Glomerular visceral epithelial cell (primary cell): Measurements from ENCODE around the gene HOXA13.

Experiments used
- DNase-seq: peaks from one replicate; pipeline ENCODE4 v3.0.0-alpha.2; 2016; ENCODE audit errors: extremely low spot score

The HOXA13 gene

DNA sequence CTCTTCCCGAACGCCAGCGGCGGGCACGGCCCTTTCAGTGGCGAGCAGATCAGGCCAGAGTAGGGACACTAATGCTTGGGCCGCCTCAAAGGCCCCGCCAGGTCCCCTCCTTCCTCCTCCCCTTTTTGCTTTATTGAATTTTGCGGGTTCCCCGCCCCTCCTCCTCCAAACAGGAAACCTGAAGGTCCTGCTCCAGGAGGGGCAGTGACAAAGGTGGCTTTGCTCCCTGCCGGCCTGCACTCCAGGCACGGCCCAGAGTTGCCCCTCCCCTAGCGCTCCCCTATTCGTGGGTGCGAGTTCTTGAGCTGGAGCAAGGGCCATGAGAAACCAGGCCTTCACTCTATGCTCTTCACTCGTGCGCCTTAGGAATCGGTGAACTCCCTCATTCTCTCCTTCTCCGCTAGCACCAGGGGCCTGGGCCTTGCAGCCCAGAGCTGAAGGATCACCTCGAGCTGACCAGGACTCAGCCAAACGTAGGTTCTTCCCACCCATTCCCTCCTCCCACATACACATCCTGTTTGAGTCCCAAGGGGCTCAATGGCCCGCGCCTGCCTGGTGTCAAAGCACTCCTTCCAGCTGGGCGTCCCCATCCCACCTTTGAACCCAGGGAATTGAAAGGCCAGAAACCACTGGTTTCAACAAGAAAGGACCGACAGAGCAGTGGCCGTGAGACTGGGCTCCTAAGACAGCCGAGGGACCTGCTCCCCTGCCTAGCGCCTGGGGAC lies 51.7 kb downstream of the HOXA13 start:
- peak; percentile 77 for DNase-seq

DNA sequence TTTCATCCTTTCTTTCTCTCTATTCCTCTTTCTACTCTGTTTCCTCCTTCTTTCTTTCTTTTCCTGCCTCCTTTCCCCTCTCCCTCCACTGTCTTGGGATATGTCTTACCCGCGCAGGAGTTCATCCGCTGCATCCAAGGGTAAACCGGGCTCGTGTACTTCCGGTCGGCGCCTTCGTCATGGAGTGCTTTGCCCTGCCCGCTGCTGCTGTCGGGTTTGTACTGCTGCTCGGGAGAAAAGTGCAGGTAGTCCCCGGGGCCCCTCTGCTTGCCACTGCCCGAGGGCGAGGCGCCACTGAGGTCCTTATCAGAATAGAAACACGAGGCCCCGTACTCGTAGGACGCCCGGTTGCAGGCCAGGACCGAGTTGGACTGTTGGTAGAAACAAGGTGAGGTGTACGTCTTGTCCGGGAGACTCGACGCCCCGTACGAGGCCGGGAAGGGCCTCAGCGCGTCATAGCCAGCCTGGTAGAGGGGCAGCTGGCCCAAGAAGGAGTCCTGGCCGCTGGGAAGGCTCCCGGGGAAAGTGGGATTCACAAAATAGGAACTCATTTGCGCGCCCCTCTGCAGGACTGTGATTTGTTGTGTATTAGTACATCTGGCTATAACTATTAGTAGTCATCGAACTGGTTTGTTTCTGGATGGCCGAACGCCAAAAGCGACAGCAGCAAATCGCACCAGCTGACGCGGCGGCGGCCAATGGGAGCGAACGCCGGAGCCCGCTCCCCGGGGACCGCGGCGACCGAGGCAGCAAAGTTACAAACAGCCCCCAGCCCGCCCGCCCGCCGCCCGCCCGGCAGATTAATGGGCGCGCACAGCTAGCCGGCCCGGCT lies 52.5 kb downstream of the HOXA13 start, which contains the start of gene HOXA6:
Gene HOXA6 (minus strand): TSS at position 576 of the 832 bp plus-strand sequence. CDS start 25 bp downstream, at position 551.
- DNase-seq, result peak; percentile 50

DNA sequence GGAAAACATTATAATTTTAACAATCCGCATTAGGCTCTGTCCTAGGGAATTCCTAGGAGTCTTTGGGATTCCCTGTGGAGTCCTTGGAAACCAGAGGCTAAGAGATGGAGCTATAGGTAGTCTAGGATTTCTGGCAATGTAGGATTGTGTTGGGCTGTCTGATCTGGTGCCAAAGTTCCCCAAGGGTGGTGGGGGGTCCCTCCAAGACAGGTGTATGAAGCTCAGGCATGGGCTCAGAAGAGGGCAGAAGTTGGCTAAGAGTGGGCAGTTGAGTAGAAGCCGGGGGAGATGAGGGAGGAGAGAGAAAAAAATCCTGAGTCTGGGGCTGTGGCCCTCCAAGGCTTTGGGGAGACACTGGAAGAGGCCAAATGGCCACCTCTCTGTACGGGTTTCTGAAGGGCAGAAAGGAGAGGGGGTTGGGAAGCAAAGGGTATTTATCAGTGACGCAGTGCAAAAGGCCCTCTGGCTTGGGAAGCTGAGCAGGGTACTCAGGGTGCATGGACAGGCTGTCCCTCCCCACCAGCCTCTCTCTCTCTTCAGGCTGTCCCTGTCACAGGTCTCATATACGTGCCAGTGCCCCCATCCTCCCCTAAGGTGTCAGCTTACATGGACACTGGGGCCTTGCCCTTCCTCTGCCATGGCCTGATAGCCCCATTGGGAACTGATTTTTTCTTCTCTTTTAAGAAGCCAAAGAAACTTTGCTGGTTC lies 53.2 kb downstream of the HOXA13 start:
- DNase-seq, result no peak

DNA sequence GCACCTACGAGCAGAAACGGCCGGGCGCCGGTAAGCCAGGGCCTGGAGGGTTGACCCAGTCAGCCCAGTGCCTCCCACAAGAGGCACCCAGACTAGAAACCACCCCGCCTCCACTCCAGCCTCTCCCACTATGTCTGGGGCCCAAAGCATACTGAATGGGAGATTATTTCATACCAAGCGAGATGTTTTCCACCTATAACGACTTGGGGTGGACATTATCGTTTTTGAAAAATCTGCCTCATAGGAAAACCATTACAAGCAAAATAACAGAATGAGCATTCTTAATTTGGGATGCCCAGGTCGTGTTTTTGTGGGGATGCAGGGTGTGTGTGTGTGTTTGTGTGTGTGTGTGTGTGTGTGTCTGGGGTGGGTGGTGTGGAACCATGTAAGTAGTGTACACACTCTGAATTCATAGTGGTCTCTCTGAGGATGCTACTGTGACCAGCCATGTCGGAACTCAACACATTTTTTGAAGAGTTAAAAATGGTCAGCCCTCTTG lies 53.9 kb downstream of the HOXA13 start:
- DNase-seq, result no peak

DNA sequence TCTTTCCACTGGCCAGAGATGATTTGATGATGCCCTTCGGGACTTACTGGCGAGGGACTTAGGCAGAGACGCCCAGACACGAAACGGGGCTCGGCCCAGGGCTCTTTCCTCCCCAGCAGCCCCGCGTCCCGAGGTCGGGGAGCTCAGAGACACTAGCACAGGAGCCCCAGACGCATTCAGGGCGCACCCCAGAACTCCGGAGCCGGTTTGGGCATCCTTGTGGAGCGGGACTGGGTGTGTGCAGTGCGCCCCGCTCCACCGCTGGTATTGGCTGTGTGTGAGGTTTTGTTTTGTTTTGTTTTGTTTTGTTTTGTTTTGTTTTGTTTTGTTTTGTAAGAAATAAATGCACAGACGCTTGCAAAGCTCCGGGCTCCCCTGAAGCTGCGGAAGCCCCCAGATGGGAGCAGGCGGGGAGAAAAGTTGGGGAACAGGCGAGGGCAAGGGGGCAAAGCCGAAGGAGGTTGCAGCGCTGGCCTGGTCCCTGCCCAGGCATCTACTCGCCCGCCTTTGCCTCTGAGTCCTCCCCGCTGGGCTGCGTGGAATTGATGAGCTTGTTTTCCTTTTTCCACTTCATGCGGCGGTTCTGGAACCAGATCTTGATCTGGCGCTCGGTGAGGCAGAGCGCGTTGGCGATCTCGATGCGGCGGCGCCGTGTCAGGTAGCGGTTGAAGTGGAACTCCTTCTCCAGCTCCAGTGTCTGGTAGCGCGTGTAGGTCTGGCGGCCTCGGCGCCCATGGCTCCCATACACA lies 54.6 kb downstream of the HOXA13 start:
- DNase-seq, result no peak

DNA sequence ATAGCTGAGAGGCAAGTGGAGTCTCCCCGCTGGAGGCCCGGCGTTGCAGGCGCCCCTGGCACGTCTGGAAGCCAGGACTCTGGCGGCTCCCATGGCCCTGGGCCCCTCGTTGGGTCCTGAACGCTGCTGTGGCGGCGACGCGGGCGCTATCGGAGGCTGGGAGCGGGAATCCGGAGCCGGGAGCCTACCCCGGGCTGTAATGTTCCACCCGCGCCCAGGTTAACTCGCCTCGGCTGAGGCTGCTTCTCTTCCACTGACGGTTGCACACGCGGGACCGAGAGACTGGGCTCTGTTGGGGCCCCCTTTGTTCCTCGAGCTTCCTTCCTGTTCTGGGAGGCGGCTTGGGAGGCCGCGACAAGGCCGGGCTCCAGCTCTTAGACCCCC lies 55.1 kb downstream of the HOXA13 start:
- no peak for DNase-seq
